Upper lobe of left lung (tissue), 4 donors: ENCODE results near the gene CTXN1.

Experiments used
- CTCF ChIP-seq, 6 experiments: fragments of 450-650 bp in 4 of 6; fragments of 200-600 bp in 2 of 6; sonication (generic) in 2 of 6; IDR thresholded peaks; one replicate each; pipeline ENCODE4 v1.5.1; 2016 to 2019; ENCODE audit warnings: antibody characterized with exemption in 6 of 6
- EP300 ChIP-seq, 4 donors: sonication (generic); formaldehyde crosslinking; IDR thresholded peaks; one replicate each; pipeline ENCODE4 v1.5.1; 2017; ENCODE audit warnings: antibody characterized with exemption in 4 of 4, control low read depth in 2 of 4
- POLR2A ChIP-seq, 4 donors: fragments of 450-650 bp; IDR thresholded peaks; one replicate each; pipeline ENCODE4 v1.5.1; 2016 to 2017; ENCODE audit warnings: antibody characterized with exemption in 4 of 4, mild to moderate bottlenecking in 2 of 4

GRCh38 chr19:7926727-7927604, 1.0 kb upstream of the CTXN1 start:
- TF ChIP-seq POLR2A (IDR thresholded peaks at IDR 0.05) (no peak), CTCF (IDR thresholded peaks at IDR 0.05) (no peak), EP300 (IDR thresholded peaks at IDR 0.05) (no peak)
